Suppressor macrophage treated with lipopolysaccharide for 1 hour (primary cell): ENCODE measurements around the gene TXNDC17.
A peak's percentile ranks its signal among the peaks of the same experiment; 100 is the strongest.
"Not testable (repeated sequence)": the region's sequence is repeated elsewhere in the genome, so short reads cannot be mapped to it uniquely, and the experiment has no call there.

Experiments used
- DNase-seq, 3 donors: peaks; one replicate each; pipeline ENCODE4 v3.0.0-alpha.2; 2020 to 2022

TXNDC17 gene

GRCh38 chr17:6638046-6638908, 2.6 kb upstream of the TXNDC17 start:
- no peak for DNase-seq

- DNase-seq, result no peak
Measured at GRCh38 chr17:6639014-6639585, 1.8 kb upstream of the TXNDC17 start.

DNA sequence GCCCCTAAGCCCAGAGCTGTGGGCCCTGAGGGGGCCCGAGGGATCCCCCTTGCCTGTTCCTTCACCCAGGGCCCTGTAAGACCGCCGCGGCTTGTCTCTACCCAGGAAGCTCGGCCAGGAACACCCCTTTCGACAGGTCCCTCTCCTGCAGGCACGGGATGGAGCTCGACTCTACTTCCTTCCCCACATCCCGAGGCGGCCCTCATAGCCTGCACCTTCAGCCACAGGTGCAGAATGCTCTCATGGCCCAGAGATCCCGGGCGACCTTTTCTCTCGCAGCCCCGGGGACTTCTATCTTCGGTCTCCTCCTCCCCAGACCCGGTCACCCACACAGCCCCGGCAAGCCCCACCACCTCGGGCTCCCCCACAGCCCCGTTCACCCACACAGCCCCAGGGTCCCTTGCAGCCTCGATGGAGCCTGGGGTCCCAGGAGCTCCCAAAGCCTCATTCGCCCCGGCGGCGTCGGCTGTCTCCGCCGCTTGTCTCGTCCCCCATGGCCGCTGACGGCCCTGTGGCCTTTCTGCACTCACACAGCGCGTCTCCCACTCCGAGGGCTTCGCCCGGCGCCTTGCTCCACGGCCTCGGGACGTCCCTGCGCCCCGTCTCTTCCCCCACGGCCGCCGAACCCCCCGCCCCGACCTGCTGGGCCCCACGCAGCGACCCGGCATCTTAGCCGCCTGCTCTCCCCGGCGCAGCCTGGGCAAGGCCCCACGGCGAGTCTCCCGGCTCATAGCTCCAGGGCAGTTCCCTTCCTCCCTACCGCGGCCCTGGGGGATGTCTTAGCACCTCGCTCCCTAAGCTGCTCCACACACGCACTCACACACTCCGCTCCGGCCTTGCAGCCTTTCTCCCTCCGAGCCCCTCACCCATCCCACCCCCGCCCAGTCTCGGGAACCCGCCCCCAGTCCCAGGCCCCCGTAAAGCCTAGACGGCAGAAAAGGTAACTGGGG, 999 bp upstream of the TXNDC17 start:
- DNase-seq, result peak; percentile 60 to 77 (median 61)

GRCh38 chr17:6641247-6641863, 495 bp downstream of the TXNDC17 start:
- peak in 2 of 3 donors; percentile 28 to 30 for DNase-seq

GRCh38 chr17:6642592-6642991, 1.7 kb downstream of the TXNDC17 start:
- DNase-seq, result no peak

DNA sequence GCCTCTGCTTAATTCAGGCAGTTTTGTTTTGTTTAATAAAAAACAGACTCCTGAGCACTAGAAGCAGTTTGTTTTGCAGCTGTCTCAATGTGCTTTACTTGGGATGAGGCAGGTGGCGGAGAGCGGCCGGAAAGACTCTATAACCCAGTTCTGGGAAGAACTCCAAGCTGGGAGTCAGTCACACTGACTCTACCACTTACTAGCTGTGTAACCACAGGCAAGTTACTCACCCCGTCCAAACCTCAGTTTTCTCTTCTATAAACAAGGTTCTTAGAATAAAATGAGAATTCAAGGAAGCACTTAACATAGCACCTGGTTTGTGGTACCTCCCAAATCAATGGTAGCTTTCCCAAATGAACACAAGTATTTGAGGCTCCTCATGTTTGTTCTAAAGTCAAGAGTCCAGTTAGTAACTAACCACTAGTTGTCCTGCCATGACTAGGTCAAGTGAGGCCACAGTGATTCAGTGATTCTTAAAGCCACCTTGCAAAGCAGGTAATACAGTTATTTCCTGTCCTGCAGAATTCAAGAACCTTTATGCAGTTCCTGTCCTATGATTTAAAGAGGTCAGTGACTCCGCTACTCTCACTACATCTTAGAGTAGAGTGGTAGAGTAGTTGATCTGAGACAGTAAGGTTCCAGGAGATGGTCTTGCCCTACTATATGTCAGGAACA, 2.7 kb downstream of the TXNDC17 start:
- no peak for DNase-seq

DNA sequence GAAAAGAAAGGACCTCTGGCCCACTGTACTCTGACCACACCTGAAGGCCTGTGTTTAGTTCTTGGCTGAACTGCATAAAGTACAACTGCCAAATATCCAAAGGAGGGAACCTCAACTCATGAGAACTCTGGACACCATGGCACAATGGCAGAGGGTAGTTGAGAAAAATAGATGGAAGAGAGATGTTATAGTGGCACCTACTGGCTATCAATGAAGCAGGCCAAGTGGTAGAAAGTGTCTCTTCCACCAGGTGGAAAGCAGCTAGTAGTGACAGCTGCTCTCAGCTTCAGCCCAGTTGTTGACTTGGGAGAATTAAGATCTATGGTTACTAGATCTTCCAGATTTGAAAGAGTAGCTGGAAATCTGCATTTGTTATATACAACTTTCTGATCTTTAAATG, 7.3 kb downstream of the TXNDC17 start:
- peak in 2 of 3 donors; percentile 23 to 24 for DNase-seq

DNA sequence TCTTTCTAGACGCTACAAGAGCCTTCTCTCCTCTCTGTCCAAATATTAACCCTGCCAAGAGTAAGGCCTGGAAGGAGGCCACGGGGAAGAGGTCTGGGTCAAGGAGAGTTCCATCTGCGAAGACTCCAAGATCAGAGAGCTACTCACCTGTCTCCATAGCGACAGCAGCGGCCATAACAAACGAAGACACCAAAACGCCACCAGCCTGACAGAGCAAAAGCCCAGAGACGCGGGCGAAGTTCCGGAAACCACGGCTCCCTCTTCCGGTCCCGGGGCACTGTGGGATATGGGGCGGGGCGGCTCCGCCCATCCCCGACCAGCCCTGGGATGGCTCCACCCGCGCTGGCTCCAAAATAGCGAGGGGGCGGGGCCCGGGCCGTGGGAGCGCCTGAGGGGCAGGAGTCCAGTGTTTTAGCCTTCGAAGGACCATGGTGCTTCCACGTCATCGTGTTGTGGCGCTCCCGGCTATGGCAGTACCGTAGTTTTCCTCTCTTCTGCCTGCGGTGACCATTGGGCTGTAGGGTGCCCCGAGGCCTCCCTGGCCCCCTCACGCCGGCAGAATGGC, 10.6 kb downstream of the TXNDC17 start, which contains the start of the genes C17orf100 and MED31:
Gene C17orf100, plus strand, starts transcription at position 409 of the 565 bp plus-strand sequence. Its CDS starts 152 bp downstream, at position 561.
Gene MED31, minus strand, starts transcription at position 252 of the 565 bp plus-strand sequence. Its CDS starts 77 bp downstream, at position 175.
- peak; percentile 97 to 98 (median 97) for DNase-seq

DNA sequence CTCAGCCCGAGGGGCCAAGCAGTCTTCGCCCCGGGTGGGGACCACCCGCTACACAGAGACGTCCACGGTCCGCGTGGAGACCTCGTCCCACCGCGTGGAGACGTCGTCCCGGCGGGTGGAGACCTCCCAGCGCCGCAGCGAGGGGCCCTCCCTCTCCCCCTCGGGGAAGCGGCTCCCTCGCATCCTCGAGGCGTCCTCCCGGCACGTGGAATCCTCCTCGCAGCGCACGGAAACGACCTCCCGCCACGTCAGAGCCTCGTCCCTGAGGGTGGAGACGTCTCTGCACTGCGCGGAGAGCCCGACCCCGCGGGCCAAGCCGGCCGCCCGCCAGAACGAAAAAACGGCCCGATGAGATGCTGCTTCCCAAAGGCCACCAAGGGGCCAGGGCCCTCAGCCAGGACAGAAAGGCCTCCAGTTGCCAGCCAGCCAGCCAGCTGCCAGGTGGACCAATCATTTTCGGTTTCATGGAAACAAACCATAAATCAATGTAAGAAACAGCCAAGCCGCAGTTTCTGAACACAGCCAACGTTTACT, 11.1 kb downstream of the TXNDC17 start:
- peak in 1 of 3 donors; percentile 25 for DNase-seq

DNA sequence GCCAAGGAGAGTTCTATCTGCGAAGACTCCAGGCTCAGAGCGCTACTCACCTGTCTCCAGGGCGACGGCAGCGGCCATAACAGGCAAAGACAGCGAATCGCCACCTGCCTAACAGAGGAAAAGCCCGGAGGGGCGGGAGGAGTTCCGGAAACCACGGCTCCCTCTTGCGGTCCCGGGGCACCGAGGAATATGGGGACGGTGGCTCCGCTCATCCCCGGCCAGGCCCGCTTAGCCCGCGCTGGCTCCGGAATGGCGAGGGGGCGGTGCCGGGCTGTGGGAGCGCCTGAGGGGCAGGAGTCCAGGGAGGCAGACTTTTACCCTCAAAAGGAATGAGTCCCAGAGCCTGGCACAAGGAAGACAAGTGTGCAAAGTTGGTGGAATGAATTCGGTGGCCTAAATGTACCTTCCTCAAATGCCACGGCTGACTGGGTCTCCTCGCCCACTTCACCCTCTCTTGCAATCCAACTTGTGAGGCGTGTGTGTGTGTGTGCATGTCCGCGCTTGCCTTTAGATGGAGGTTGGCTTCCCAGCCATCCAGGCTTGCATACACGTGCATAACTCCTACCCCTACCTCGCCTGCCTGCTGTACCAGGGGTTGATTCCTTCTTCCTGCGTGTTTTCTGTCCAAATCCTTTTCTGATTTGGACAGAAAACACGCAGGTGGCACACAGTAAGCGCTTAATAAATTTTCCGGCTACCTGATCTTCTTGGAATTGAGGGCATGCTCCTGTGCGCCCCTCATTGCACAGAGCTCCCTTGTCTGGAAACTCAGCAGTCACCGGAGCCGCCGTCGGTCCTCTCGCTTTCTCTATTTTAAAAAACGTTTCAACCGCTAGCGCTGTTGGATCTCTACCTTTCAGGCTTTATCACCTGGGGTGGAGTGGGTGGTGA, 14.2 kb downstream of the TXNDC17 start:
- peak in 1 of 3 donors; percentile 45 for DNase-seq

DNA sequence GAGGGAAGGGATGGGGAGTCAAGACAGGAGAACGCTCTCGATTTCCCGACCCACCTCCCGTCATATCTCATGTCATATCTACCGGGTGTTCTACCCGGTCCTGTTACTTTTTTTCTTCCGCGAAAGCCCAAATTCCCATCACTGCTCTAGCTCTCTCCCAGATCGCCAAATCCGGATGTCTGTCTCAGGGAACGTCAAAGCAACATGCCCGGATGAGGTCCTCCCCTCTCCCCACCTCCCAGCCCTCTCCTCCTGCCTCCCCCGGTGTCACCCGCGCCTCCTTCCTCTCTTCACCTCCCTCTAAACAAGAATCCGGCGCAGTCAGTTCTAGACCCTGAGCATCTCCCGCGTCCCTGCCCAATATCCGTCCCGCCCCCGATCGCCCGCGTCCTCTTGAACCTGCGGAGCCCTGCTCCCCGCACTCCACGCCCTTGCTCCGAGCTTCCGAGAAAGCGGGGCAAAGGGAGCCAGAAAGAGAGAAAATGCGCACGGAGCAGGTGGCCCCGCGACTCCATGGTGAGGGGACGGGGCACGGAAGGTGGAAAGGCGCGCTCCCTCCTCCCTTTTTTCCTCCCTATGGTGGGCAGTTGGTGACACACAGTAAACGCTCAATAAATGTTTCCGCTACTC, 15.0 kb downstream of the TXNDC17 start:
- not testable (repeated sequence) for DNase-seq

- not testable (repeated sequence) for DNase-seq
Measured at GRCh38 chr17:6656797-6657632, 16.2 kb downstream of the TXNDC17 start.

- DNase-seq, result no peak
Measured at GRCh38 chr17:6657633-6658287, 16.9 kb downstream of the TXNDC17 start.

DNA sequence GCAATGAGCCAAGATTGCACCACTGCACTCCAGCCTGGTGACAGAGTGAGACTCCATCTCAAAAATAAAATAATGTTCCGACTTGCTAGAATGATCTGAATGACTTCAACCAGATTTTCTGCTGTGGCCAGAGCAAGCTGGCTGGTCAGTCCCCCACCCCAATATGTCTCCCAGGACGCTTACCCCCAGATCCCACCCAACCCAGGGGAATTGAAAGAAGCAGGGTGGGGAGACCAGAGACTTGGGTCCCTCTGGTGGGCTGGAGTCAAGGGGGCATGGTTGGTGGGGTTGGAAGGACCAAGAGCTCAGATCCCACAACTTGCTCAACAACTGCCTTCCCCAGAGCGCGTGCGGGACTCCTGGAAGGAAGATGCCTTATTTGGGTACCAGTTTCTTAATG, 17.6 kb downstream of the TXNDC17 start:
- not testable (repeated sequence) for DNase-seq

GRCh38 chr17:6660101-6660500, 19.2 kb downstream of the TXNDC17 start:
- DNase-seq, result peak in 1 of 3 donors; percentile 34

- DNase-seq, result peak; percentile 69 to 74 (median 73)
Measured at GRCh38 chr17:6660805-6661463, 20.1 kb downstream of the TXNDC17 start.

DNA sequence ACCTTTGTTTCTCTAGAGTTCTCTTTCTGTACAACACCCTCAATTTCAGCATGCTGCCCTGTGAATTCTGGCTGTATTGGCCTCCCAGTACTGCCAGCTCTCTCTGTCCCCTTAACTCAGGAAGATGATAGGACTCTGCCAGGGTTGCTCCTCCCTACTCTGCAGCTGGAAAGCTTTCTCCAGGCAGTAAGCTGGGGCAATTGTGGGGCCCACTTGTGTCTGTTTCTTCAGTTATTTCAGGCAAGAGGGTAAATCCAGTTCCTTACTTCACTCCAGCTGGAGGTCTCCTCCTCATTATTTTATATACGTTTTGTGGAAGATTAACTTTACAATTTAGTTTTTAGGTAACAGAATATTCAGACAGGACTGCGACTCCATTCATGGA, 20.6 kb downstream of the TXNDC17 start:
- DNase-seq, result no peak
